Stimulated activated CD4-positive, alpha-beta T cell treated with anti-CD3 and anti-CD28 coated beads, Interleukin-1b, Interleukin-23, amount 100 ng/mL, for 1 hour (primary cell): Measurements from ENCODE around the gene OTOP1.
"Not testable (repeated sequence)": the region's sequence is repeated elsewhere in the genome, so short reads cannot be mapped to it uniquely, and the experiment has no call there.

Source experiments
- DNase-seq, 2 donors: peaks; one replicate each; pipeline ENCODE4 v3.0.0-alpha.2; 2020; ENCODE audit warnings: low read depth in 2 of 2

The OTOP1 gene

GRCh38 chr4:4228356-4228668 lies 1.6 kb upstream of the OTOP1 start:
- no peak for DNase-seq

GRCh38 chr4:4227510-4228355 lies 1.0 kb upstream of the OTOP1 start:
- DNase-seq = no peak

GRCh38 chr4:4225915-4226605 lies 669 bp downstream of the OTOP1 start:
- no peak for DNase-seq

GRCh38 chr4:4217113-4217512 lies 9.6 kb downstream of the OTOP1 start:
- DNase-seq = no peak

GRCh38 chr4:4216648-4217047 lies 10.1 kb downstream of the OTOP1 start:
- no peak for DNase-seq

- not testable (repeated sequence) for DNase-seq
These were observed 13.1 kb downstream of the OTOP1 start for GRCh38 chr4:4213674-4214073.

- no peak for DNase-seq
These were observed 20.5 kb downstream of the OTOP1 start for GRCh38 chr4:4206204-4206603.

GRCh38 chr4:4204401-4204745 lies 22.4 kb downstream of the OTOP1 start:
- DNase-seq = no peak

GRCh38 chr4:4203688-4204400 lies 22.9 kb downstream of the OTOP1 start:
- DNase-seq = no peak

- no peak for DNase-seq
These were observed 24.2 kb downstream of the OTOP1 start for GRCh38 chr4:4202510-4202909.

- DNase-seq = no peak
These were observed 26.1 kb downstream of the OTOP1 start for GRCh38 chr4:4200624-4201023.

GRCh38 chr4:4195354-4195753 lies 31.4 kb downstream of the OTOP1 start:
- no peak for DNase-seq

- DNase-seq = not testable (repeated sequence)
These were observed 38.2 kb downstream of the OTOP1 start for GRCh38 chr4:4188557-4188956.

GRCh38 chr4:4185528-4185927 lies 41.2 kb downstream of the OTOP1 start:
- no peak for DNase-seq

- DNase-seq = no peak
These were observed 43.7 kb downstream of the OTOP1 start for GRCh38 chr4:4182835-4183568.

- no peak for DNase-seq
These were observed 56.1 kb downstream of the OTOP1 start for GRCh38 chr4:4170596-4171150.

GRCh38 chr4:4167981-4168780 lies 58.5 kb downstream of the OTOP1 start:
- not testable (repeated sequence) for DNase-seq

- not testable (repeated sequence) for DNase-seq
These were observed 59.7 kb downstream of the OTOP1 start for GRCh38 chr4:4166986-4167385.

- not testable (repeated sequence) for DNase-seq
These were observed 60.9 kb downstream of the OTOP1 start for GRCh38 chr4:4165701-4166392.

GRCh38 chr4:4164532-4165173 lies 62.1 kb downstream of the OTOP1 start:
- DNase-seq = not testable (repeated sequence)
